Raji (cell line): Measurements from ENCODE around the gene TMPRSS11D.

Experiments
- POLR2A ChIP-seq: IDR thresholded peaks from 2 replicates; pipeline ENCODE4 v1.6.1; 2011; ENCODE audit warnings: low read depth, low read length, control low read depth; ENCODE audit not compliant: insufficient read depth

TMPRSS11D gene

GRCh38 chr4:67883902-67884301, at the start of gene TMPRSS11D:
TSS of gene TMPRSS11D (minus strand) at chr4:67884002. CDS start at chr4:67883933, 69 bp downstream.
- no peak for TF ChIP-seq POLR2A

GRCh38 chr4:67933038-67933437, 49.2 kb upstream of the TMPRSS11D start:
- no peak for TF ChIP-seq POLR2A

- no peak for TF ChIP-seq POLR2A
These were observed 47.5 kb upstream of the TMPRSS11D start for GRCh38 chr4:67931256-67931655.

GRCh38 chr4:67929426-67929825, 45.6 kb upstream of the TMPRSS11D start:
- TF ChIP-seq POLR2A, result no peak

GRCh38 chr4:67928546-67928945, 44.7 kb upstream of the TMPRSS11D start:
- TF ChIP-seq POLR2A, result no peak

- TF ChIP-seq POLR2A, result no peak
These were observed 43.4 kb upstream of the TMPRSS11D start for GRCh38 chr4:67927251-67927650.

GRCh38 chr4:67926485-67926884, 42.7 kb upstream of the TMPRSS11D start:
- no peak for TF ChIP-seq POLR2A

- TF ChIP-seq POLR2A, result no peak
These were observed 38.9 kb upstream of the TMPRSS11D start for GRCh38 chr4:67922697-67923096.

GRCh38 chr4:67918428-67918827, 34.6 kb upstream of the TMPRSS11D start:
- no peak for TF ChIP-seq POLR2A

GRCh38 chr4:67915400-67915966, 31.7 kb upstream of the TMPRSS11D start:
- TF ChIP-seq POLR2A, result no peak

GRCh38 chr4:67912080-67912479, 28.3 kb upstream of the TMPRSS11D start:
- no peak for TF ChIP-seq POLR2A

GRCh38 chr4:67911638-67912037, 27.8 kb upstream of the TMPRSS11D start:
- TF ChIP-seq POLR2A, result no peak

GRCh38 chr4:67911141-67911540, 27.3 kb upstream of the TMPRSS11D start:
- TF ChIP-seq POLR2A, result no peak

GRCh38 chr4:67910585-67910905, 26.7 kb upstream of the TMPRSS11D start:
- no peak for TF ChIP-seq POLR2A

GRCh38 chr4:67909905-67910584, 26.2 kb upstream of the TMPRSS11D start:
- no peak for TF ChIP-seq POLR2A

GRCh38 chr4:67907650-67908049, 23.8 kb upstream of the TMPRSS11D start:
- no peak for TF ChIP-seq POLR2A

GRCh38 chr4:67899096-67899495, 15.3 kb upstream of the TMPRSS11D start:
- no peak for TF ChIP-seq POLR2A

GRCh38 chr4:67897686-67898085, 13.9 kb upstream of the TMPRSS11D start:
- no peak for TF ChIP-seq POLR2A
